ENCODE measurements around the gene TRIM2. TPM values are rescaled to one million over a fixed set of nuclear protein-coding genes. Genes with fewer than 3 reads are reported as not detected.

TRIM2 gene
- total RNA-seq, 4 donors from 2014 or later = 2.6 to 7.2 (median 3.8) TPM

DNA sequence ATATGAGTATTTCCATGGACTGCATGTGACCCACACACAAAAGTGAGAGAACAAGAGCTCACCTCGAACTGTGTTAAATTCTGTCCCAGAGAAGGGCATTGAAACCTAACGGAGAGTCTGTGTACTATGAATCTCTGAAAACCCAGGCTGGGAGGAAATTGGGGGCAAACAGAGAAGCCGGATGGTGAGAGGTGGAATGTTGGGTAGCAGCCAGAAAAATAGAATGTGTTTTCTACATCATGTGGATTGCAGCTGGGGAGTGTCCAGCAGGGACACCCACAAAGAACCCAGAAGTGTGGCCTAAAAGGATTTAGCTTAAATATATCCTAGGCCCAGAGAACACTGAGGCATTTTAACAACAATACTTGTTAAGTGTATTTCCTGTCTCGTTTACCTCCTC, 178.9 kb downstream of the TRIM2 start:
- Histone ChIP-seq H3K27me3 (no peaks in the 10 kb centered on the region), H3K4me3 (no peak overlapping the region), H3K4me1 (peaks cover 0 to 6% of the 10 kb centered on the region in 2 donors), H3K9me3 (no peaks in the 10 kb centered on the region), H3K27ac (no peak overlapping the region), H3K36me3 (no peaks in the 10 kb centered on the region)
- TF ChIP-seq CTCF (IDR thresholded peaks at IDR 0.05 in 4 of 5, conservative IDR thresholded peaks at IDR 0.05 in 1 of 5) = no peak
- TF ChIP-seq POLR2A (IDR thresholded peaks at IDR 0.05) = no peak
- DNase-seq (no peak), ATAC-seq (no peak)
- in situ Hi-C loops (cut with MboI; ENCODE audit: low sequenced_read_pairs in 4 of 4) = no loop called here
- intact Hi-C loops (cut with DNase I; ENCODE audit: low total_unique reads) = no loop called here

GRCh38 chr4:153384160-153384559, 179.9 kb downstream of the TRIM2 start:
- in situ Hi-C loops (cut with MboI; ENCODE audit: low sequenced_read_pairs in 4 of 4) = no loop called here
- DNase-seq = no peak
- H3K4me3 ChIP-seq = no peak overlapping the region
- H3K36me3 ChIP-seq = no peaks in the 10 kb centered on the region
- ATAC-seq = no peak
- no peaks in the 10 kb centered on the region for H3K27me3 ChIP-seq
- H3K27ac ChIP-seq = no peak overlapping the region
- TF ChIP-seq POLR2A (IDR thresholded peaks at IDR 0.05) (no peak), CTCF (IDR thresholded peaks at IDR 0.05 in 4 of 5, conservative IDR thresholded peaks at IDR 0.05 in 1 of 5) (no peak)
- H3K4me1 ChIP-seq = peaks cover 0 to 6% of the 10 kb centered on the region in 2 donors
- intact Hi-C loops (cut with DNase I; ENCODE audit: low total_unique reads) = no loop called here
- H3K9me3 ChIP-seq = no peaks in the 10 kb centered on the region

GRCh38 chr4:153385784-153386183, 181.5 kb downstream of the TRIM2 start:
- no peaks in the 10 kb centered on the region for H3K36me3 ChIP-seq
- no peak overlapping the region for H3K27ac ChIP-seq
- DNase-seq = no peak
- H3K9me3 ChIP-seq = no peaks in the 10 kb centered on the region
- TF ChIP-seq POLR2A (IDR thresholded peaks at IDR 0.05) = no peak
- no peak for TF ChIP-seq CTCF (IDR thresholded peaks at IDR 0.05 in 4 of 5, conservative IDR thresholded peaks at IDR 0.05 in 1 of 5)
- in situ Hi-C loops (cut with MboI; ENCODE audit: low sequenced_read_pairs in 4 of 4) (no loop called here), intact Hi-C loops (cut with DNase I; ENCODE audit: low total_unique reads) (no loop called here)
- no peaks in the 10 kb centered on the region for H3K27me3 ChIP-seq
- no peak for ATAC-seq
- H3K4me1 ChIP-seq = peaks cover 0 to 6% of the 10 kb centered on the region in 2 donors
- H3K4me3 ChIP-seq = no peak overlapping the region

DNA sequence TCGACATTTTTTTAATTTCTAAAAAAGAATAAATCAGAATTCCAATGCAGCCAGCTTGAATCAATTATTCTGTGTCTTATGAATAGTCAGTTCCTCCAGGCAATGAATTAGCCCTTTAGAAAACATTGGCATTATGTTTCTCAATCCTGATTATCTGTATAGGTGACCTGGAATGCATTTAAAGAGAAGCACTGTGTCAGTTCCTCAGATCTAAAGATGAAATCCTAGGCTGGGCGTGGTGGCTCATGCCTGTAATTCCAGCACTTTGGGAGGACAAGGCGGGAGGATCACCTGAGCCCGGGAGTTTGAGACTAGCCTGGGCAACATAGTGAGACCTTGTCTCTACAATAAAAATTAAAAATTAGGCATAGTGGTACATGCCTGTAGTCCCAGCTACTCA, 183.7 kb downstream of the TRIM2 start:
- Histone ChIP-seq H3K27ac (no peak overlapping the region), H3K4me1 (peaks cover 0 to 6% of the 10 kb centered on the region in 2 donors), H3K36me3 (no peaks in the 10 kb centered on the region), H3K9me3 (no peaks in the 10 kb centered on the region), H3K27me3 (no peaks in the 10 kb centered on the region), H3K4me3 (no peak overlapping the region)
- DNase-seq (no peak), ATAC-seq (no peak)
- intact Hi-C loops (cut with DNase I; ENCODE audit: low total_unique reads) = no loop called here
- in situ Hi-C loops (cut with MboI; ENCODE audit: low sequenced_read_pairs in 4 of 4) = no loop called here
- TF ChIP-seq POLR2A (IDR thresholded peaks at IDR 0.05) (no peak), CTCF (IDR thresholded peaks at IDR 0.05 in 4 of 5, conservative IDR thresholded peaks at IDR 0.05 in 1 of 5) (no peak)

Other genes starting within 250 kb of the TRIM2 start
- 1 to 10 TPM in 1 of 4 donors, not detected in 3; 1.6 TPM for gene MND1, start 140.2 kb downstream of the TRIM2 start, total RNA-seq